ENCODE measurements around the gene KRT33B.

The KRT33B gene

DNA sequence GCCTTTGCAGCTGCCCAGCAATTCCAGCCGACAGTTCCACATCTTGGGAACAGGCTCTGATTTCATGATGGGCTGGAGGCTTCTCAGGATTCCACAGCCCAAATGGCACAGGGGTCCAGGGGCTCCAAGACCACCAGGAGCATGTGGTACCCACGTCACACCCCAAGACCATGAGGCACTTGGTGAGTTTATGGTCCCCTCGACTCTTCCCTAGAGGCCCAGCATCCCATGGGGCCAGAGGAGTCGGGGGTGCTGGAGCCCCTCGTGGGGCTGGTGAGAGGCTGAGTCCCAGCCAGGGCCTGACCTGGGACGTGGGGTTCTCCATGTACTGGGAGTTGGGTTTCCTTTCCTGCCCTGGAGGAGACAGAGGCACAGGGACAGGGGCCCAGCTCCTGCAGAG lies 44.0 kb downstream of the KRT33B start:
- DNase-seq (ENCODE audit: low read depth in 1 of 2, low spot score in 1 of 2): no peak

DNA sequence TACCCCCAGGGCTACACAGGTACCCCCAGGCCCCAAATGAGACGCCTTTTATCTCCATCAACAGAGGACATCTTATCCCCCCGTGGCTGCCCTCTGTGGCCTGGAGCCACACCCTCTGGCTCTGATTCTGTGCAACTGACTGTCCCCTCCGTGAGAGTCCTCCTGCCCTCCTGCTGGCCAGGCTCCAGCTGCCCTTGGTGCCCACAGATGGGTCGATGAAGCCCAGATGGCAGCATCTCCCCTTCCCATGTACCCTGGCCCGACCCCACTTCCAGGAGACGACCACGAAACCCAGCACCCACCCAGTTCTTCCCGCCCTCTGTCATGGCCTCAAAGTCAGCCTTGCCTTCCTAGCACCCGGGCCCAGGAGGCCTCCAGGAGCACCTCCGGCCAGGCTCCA lies 44.5 kb downstream of the KRT33B start:
- no peak for DNase-seq (ENCODE audit: low read depth in 1 of 2, low spot score in 1 of 2)

DNA sequence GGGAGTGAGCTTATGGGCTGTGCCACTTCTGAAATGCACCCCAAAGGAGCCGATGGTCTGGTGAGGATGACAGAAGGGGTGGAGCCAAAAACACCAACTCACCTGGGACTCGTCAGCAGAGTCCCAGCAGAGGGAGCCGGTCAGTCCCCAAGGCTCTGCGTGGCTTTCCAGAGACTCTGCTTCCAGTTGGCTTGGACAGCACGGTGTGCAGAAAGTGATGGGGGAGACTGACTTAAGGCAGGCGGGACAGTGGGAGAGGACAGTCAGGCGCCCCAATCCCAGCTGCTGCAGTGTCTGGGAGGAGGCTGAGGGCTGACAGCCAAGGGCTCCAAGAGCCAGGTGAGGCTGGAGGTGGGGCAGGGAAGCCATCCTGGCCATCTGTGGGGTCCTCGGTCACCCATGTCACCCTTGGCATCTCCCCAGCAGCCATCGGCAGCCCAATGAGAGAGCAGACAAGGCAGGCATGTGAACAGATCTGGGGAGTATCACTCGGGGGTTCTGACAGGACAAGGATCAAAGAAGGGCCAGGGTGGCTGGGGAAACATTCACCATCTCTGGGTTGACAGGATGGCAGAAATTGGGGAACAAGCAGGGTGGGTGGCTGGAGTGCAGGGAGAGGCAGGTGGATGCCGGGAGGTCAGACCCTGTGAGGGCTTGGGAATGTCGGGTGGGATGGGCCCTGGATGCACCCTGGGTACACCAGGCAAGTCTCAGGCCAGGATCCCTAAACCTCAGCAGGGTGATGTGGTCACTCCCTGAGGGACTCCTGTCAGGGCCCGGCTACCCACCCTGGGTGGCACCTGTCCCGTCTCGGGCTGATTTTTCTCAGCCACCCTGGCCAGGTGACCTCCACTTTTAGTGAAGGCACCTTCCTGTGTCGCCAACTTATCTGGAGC lies 45.2 kb downstream of the KRT33B start:
- DNase-seq (ENCODE audit: low read depth in 1 of 2, low spot score in 1 of 2): no peak

DNA sequence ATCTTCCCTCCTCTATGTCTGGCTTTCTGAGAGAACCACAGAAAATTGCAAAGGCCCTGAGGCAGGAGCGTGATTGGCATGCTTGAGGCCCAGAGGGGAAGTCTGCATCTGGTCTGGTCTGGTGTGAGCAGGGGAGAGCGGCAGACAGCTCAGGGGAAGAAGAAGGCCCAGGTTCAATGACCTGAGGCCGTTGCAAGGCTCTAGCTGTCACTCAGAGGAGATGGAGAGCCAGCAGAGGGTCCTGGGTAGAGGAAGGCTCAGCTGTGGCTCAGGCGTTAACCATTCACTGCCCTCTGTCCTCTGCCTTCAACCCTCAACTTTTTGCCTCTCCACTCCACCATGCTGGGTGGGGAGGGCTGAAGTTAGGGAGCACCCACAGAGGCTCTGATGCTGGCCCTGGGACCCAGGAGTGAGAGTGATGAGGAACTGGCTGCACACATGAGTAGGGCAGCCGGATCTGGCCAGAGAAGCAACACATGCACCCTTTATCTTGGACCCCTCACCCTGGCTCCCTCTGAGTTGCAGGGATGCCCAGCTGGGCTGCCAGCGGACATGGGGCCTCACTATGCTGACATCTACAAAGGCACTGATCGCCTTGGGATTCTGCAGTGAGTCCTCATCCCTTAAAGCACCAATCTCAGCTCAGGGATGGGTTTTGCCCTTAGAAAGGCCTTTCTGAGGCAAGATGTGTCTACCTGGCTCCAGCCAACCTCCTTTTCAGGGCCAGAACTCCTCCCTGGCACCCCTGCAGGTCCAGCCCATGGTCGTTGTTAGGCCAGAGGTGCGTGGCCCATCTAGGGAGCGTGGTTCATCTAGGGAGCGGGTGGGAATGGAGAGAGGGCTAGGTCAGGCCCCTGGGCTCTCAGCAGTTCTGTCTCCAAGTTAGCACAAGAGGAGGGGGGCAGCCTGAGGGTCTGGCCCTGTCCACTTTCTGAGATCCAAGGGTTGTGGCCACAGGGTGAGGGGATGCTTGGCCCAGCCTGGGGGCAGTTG lies 46.4 kb downstream of the KRT33B start:
- no peak for DNase-seq (ENCODE audit: low read depth in 1 of 2, low spot score in 1 of 2)

- DNase-seq (ENCODE audit: low read depth in 1 of 2, low spot score in 1 of 2): no peak
Observed at GRCh38 chr17:41322094-41322902, 47.3 kb downstream of the KRT33B start.

DNA sequence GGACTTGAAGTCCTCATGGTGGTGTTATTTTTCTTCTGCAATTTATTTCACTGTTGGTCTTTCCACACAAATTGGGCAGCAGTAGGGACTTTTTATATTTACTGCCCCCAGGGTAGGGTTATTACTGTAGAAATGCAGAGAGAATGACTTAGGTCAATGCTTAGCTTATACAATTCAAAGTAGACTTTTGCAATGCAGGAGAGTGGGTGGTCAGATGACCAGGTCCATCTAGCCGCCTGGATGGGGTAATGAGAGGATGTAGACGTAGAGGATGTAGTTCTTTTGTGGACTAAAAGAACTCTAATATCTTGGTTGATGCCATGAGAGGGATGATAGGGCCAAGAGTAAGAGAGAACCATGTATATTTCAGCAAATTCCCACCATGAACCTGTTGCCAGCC lies 51.4 kb downstream of the KRT33B start:
- DNase-seq (ENCODE audit: low read depth in 1 of 2, low spot score in 1 of 2): no peak

DNA sequence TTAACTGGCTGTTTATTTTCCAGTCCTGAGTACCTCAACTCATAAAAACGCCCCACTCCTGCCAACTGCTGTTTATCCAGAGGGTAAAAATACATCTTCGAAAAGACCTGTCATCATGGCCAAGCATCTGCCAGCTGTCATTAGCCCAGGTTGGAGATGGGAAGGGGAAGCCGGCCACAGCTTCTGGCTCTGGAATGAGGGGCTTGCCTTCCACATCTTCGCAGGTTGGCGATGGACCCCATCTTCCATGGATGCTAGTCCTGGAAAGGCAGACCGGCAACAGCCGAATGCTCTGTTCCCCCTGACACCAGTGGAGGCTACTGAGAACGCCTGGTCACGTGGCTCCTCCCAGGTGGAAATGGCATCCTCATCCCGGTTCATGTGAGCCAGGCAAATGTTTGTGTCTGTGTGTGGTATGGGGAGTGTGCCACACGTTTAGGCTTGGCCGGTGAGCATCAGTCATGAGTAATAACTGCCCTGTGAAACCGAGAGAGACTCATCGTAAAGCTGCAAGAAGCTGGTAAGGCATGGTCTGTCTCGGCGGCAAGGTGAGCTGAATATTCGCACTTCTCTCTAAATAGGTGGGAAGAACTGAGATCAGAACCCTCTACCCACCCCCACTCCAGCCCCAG lies 53.7 kb downstream of the KRT33B start:
- DNase-seq (ENCODE audit: low read depth in 1 of 2, low spot score in 1 of 2): no peak

DNA sequence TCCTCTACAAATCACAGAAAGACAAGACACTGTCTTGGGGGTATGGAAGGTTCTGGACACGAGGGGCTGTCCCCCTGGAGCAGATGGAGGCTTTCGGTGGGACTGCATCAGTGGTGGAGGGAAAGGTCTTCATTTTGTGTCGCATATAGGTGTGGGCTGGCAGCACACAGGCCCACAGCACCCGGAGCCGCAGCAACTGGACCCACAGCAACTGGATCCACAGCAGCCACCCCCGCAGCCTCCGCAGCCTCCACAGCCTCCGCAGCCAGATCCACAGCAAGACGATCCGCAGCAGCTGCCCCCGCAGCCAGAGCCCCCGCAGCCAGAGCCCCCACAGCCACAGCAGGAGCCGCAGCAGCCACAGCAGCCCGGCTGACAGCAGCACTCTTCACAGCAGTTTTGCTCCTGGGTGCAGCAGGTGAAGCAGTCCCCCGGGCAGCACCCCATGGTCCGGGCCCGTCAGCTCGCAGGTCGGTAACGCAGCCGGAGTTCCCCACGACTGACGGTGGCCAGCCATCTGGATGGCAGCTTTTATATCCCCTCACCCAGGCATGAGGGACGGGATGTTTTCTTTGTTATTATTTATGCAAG lies 54.3 kb downstream of the KRT33B start, which contains the start of gene KRTAP17-1:
Gene KRTAP17-1, minus strand, starts transcription at position 507 of the 591 bp plus-strand sequence. Its CDS starts 60 bp downstream, at position 447.
- no peak for DNase-seq (ENCODE audit: low read depth in 1 of 2, low spot score in 1 of 2)
